ENCODE results near the gene DNAJC28.
"Not testable (repeated sequence)": the region's sequence is repeated elsewhere in the genome, so short reads cannot be mapped to it uniquely, and the experiment has no call there.

Gene DNAJC28

DNA sequence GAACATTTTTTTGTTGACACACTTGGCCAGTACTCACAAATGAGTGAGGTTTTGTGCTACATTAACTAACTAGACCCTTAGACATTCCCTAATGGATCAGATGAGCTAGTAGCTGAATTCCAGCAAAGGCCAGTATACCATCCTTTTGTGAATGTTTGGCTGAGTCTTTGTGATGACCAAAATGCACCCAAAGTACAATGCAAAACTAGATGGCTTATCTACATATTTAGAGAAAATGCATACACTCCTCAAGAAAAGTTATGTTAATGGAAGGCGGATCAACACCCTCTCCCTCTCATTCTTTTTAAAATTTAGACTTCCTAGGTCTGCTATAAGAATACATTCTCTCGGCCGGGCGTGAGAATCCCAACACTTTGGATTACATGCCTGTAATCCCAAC, 20.1 kb upstream of the DNAJC28 start:
- H3K27me3 ChIP-seq (replicated peaks), result no peaks in the 10 kb centered on the region
- DNase-seq, result no peak
- in situ Hi-C loops (cut with HindIII; ENCODE audit: low pct_ligation_motif_present, low sequenced_read_pairs), result no loop called here
- no peak overlapping the region for H3K27ac ChIP-seq
- TF ChIP-seq, protein P1, sequence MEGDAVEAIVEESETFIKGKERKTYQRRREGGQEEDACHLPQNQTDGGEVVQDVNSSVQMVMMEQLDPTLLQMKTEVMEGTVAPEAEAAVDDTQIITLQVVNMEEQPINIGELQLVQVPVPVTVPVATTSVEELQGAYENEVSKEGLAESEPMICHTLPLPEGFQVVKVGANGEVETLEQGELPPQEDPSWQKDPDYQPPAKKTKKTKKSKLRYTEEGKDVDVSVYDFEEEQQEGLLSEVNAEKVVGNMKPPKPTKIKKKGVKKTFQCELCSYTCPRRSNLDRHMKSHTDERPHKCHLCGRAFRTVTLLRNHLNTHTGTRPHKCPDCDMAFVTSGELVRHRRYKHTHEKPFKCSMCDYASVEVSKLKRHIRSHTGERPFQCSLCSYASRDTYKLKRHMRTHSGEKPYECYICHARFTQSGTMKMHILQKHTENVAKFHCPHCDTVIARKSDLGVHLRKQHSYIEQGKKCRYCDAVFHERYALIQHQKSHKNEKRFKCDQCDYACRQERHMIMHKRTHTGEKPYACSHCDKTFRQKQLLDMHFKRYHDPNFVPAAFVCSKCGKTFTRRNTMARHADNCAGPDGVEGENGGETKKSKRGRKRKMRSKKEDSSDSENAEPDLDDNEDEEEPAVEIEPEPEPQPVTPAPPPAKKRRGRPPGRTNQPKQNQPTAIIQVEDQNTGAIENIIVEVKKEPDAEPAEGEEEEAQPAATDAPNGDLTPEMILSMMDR (IDR thresholded peaks at IDR 0.05; ENCODE audit: low read depth, low read length, missing control alignments), result no peak
- peaks cover 73% of the 10 kb centered on the region for H3K36me3 ChIP-seq (replicated peaks)
- no peak overlapping the region for H3K4me3 ChIP-seq (ENCODE audit: low read depth, low read length)

DNA sequence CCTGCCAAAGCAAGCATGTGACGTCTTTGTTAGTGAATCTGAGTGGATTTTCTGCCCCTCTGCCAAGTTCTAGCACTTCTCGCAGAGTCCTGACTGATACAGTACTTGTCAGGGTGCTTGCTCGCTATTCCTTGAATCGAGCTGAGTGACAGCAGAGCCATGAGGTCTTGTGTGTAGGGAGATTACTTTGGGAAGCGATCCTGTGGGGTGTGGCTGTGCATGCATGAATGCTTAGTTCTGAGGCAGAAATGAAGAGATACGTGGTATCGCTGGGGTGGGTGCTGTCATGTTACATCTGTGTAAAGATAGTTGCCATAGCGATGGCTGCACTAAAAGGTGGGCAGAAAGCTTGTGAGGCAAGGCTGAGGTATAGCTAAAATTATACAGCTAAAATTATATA, 19.3 kb upstream of the DNAJC28 start:
- in situ Hi-C loops (cut with HindIII; ENCODE audit: low pct_ligation_motif_present, low sequenced_read_pairs), result no loop called here
- no peak for DNase-seq
- H3K27me3 ChIP-seq (replicated peaks), result no peaks in the 10 kb centered on the region
- H3K36me3 ChIP-seq (replicated peaks), result peaks cover 73% of the 10 kb centered on the region
- TF ChIP-seq, protein P1 (IDR thresholded peaks at IDR 0.05; ENCODE audit: low read depth, low read length, missing control alignments), result no peak
- H3K4me3 ChIP-seq (ENCODE audit: low read depth, low read length), result no peak overlapping the region
- H3K27ac ChIP-seq, result no peak overlapping the region

DNA sequence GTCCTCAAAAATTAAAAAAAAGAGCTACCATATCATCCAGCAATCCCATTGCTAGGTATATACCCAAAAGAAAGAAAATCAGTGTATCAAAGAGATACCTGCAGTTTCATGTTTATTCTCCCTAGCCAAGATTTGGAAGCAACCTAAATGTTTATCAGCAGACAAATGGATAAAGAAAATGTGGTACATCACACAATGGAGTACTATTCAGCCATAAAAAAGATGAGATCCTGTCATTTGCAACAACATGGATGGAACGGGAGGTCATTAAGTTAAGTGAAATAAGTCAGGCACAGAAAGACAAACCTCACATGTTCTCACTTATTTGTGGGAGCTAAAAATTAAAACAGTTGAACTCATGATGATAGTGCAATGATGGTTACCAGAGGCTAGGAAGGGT, 15.5 kb upstream of the DNAJC28 start:
- H3K27me3 ChIP-seq (replicated peaks); in situ Hi-C loops (cut with HindIII; ENCODE audit: low pct_ligation_motif_present, low sequenced_read_pairs); H3K4me3 ChIP-seq (ENCODE audit: low read depth, low read length); H3K27ac ChIP-seq; DNase-seq: not testable (repeated sequence)
- H3K36me3 ChIP-seq (replicated peaks), result peaks cover 52% of the 10 kb centered on the region

DNA sequence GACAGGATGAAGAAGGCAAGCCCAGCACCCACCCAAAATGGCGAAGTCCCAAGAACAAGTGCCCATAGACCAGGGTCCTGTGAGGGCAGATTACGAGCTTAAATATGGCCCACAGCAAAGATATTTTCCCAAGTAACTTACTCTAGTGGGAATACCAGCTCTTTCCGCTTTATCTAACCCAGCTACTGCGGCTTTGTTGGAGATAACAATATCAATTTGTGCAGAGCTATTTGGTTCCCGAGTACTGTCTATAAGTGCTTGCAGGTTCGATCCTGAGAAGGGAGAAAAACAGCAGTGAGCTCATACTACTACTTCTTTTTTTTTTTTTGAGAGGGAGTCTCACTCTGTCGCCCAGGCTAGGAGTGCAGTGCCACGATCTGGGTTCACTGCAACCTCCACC, 14.3 kb upstream of the DNAJC28 start:
- H3K27me3 ChIP-seq (replicated peaks), result no peaks in the 10 kb centered on the region
- in situ Hi-C loops (cut with HindIII; ENCODE audit: low pct_ligation_motif_present, low sequenced_read_pairs), result no loop called here
- H3K36me3 ChIP-seq (replicated peaks), result peaks cover 40% of the 10 kb centered on the region
- no peak for DNase-seq
- no peak overlapping the region for H3K4me3 ChIP-seq (ENCODE audit: low read depth, low read length)
- TF ChIP-seq, protein P1 (IDR thresholded peaks at IDR 0.05; ENCODE audit: low read depth, low read length, missing control alignments), result no peak
- no peak overlapping the region for H3K27ac ChIP-seq

DNA sequence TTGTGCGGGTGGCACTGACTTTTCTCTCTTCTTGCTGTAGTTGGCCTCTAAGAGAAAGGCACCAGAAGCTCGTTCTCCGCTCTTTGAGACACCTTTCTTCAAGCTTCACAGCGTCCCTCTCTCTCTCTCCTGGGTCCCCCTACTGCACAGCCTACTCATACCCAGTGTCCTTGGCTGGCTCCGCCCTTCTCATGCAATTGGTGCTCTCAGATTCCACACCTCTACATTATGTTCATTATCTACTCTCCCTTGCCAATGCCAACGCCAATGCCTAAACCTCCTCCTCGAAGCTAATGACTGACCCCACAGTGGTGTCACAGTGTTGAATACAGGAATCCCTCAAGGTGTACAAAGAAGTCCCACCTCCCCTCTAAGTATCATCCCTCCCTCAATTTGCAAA, 4.8 kb upstream of the DNAJC28 start:
- in situ Hi-C loops (cut with HindIII; ENCODE audit: low pct_ligation_motif_present, low sequenced_read_pairs), result no loop called here
- Histone ChIP-seq H3K36me3 (replicated peaks) (no peaks in the 10 kb centered on the region), H3K27ac (no peak overlapping the region), H3K4me3 (ENCODE audit: low read depth, low read length) (no peak overlapping the region), H3K27me3 (replicated peaks) (no peaks in the 10 kb centered on the region)
- TF ChIP-seq, protein P1 (IDR thresholded peaks at IDR 0.05; ENCODE audit: low read depth, low read length, missing control alignments), result no peak
- DNase-seq, result no peak

DNA sequence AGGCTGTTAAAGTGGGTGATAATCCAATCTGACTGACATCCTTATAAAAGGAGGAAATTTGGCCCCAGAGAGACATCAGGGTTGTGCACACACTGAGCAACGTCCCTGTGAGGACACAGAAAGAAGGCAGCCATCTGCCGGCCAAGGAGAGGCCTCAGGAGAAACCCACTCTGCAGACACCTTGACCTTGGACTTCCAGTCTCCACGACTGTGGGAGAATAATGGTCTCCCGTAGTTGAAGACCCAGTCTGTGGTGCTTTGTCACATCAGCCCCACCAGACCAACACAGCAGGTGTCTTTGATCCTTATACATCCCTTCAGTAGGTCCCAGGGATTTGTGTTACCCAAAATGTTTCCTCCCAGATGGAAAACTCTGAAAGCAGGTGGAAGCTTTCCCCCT, 4.2 kb upstream of the DNAJC28 start:
- Histone ChIP-seq H3K36me3 (replicated peaks) (no peaks in the 10 kb centered on the region), H3K4me3 (ENCODE audit: low read depth, low read length) (no peak overlapping the region), H3K27me3 (replicated peaks) (no peaks in the 10 kb centered on the region), H3K27ac (no peak overlapping the region)
- TF ChIP-seq, protein P1 (IDR thresholded peaks at IDR 0.05; ENCODE audit: low read depth, low read length, missing control alignments), result no peak
- in situ Hi-C loops (cut with HindIII; ENCODE audit: low pct_ligation_motif_present, low sequenced_read_pairs), result no loop called here
- DNase-seq, result no peak

All from brain microvascular endothelial cell (primary cell).